ENCODE results near the gene ZMIZ1.

Gene ZMIZ1

DNA sequence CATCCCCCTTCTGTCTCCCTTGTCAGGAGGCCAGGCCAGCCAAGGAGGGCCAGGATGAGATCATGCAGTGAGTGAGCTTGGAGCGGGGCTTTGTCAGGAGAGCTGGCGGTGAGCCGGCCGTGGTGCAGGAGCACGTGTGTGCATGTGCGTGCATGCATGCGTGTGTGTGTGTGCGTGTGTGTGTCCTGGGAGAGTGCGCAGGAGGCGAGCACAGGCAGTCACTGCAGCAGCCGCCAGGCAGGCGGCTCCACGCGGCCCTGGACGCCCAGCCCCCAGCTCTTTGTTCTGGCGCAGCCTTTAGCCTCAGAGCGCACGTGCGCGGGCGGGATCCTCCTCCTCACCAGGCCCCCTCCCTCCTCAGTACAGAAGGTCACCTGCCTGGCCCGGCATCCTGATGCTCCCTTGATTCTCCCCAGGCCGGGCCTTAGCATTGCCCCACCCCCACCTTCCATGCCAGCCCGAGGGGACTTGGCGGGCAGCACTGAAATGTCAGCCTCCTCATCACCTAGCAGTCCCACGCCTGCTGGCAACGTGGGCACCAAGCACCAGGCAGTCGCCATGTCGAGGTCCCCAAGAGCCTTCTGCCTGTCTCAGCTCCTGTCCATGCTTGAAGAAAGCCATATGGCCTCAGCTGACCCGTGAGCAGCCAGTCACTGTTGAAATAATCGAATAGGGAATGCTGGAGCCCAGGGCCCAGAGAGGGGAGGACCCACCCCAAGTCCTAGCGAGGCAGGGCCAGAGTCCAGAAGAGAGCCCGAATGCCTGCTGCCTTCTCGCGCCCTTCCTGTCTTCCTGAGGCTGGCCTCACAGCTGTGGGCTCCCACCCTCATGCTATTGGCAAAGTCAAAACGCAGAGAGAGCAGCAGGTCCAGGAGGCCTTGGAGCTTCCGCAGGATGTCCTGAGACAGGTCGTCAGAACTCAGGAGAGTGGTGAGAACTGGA is 152.6 kb downstream of the ZMIZ1 start:
- H3K27me3 ChIP-seq (ENCODE audit: control insufficient read depth in 5 of 5, insufficient read depth in 4 of 5, low read length in 5 of 5) = no peaks in the 10 kb centered on the region
- peaks cover 0 to 86% (median 57%) of the 10 kb centered on the region in 5 donors for H3K36me3 ChIP-seq (ENCODE audit: control insufficient read depth in 5 of 5, insufficient read depth in 5 of 5, low read length in 5 of 5)
- H3K4me1 ChIP-seq (ENCODE audit: control insufficient read depth in 5 of 5, insufficient read depth in 5 of 5, low read length in 5 of 5) = peaks cover 29 to 58% (median 52%) of the 10 kb centered on the region in 5 donors
- peak overlapping the region; percentile 46 for H3K27ac ChIP-seq (ENCODE audit: low read depth, low read length)
- H3K4me3 ChIP-seq (ENCODE audit: low read depth in 1 of 5, low read length in 5 of 5) = no peak overlapping the region
- no peaks in the 10 kb centered on the region for H3K9me3 ChIP-seq (ENCODE audit: control insufficient read depth in 5 of 5, low read length in 5 of 5)
- no peak overlapping the region for H3K9ac ChIP-seq (ENCODE audit: low read length in 5 of 5)

DNA sequence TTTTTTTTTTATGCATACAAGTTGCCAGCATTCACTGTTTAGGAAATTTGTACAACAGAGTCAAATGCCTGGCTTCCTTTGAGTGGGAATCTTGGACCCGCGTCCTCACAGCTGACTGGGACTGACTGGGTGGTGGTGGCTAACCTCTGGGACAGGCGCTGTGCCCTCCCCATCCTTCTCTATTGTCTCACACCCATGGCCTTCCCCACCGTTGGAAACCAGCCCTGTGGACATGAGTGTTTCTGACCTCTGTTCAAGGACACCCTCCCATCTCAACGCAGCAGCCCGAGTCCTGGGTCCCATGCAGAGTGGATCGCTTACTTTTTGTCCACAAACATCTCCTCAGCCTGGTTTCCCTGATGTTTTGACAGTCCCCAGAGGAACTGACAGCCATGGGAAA is 153.4 kb downstream of the ZMIZ1 start:
- Histone ChIP-seq H3K4me1 (ENCODE audit: control insufficient read depth in 5 of 5, insufficient read depth in 5 of 5, low read length in 5 of 5) (peaks cover 29 to 58% (median 52%) of the 10 kb centered on the region in 5 donors), H3K36me3 (ENCODE audit: control insufficient read depth in 5 of 5, insufficient read depth in 5 of 5, low read length in 5 of 5) (peaks cover 0 to 87% (median 58%) of the 10 kb centered on the region in 5 donors), H3K9ac (ENCODE audit: low read length in 5 of 5) (peak overlapping the region in 1 of 5 donors; percentile 17), H3K27me3 (ENCODE audit: control insufficient read depth in 5 of 5, insufficient read depth in 4 of 5, low read length in 5 of 5) (no peaks in the 10 kb centered on the region), H3K4me3 (ENCODE audit: low read depth in 1 of 5, low read length in 5 of 5) (no peak overlapping the region), H3K9me3 (ENCODE audit: control insufficient read depth in 5 of 5, low read length in 5 of 5) (no peaks in the 10 kb centered on the region), H3K27ac (ENCODE audit: low read depth, low read length) (peak overlapping the region; percentile 46)

DNA sequence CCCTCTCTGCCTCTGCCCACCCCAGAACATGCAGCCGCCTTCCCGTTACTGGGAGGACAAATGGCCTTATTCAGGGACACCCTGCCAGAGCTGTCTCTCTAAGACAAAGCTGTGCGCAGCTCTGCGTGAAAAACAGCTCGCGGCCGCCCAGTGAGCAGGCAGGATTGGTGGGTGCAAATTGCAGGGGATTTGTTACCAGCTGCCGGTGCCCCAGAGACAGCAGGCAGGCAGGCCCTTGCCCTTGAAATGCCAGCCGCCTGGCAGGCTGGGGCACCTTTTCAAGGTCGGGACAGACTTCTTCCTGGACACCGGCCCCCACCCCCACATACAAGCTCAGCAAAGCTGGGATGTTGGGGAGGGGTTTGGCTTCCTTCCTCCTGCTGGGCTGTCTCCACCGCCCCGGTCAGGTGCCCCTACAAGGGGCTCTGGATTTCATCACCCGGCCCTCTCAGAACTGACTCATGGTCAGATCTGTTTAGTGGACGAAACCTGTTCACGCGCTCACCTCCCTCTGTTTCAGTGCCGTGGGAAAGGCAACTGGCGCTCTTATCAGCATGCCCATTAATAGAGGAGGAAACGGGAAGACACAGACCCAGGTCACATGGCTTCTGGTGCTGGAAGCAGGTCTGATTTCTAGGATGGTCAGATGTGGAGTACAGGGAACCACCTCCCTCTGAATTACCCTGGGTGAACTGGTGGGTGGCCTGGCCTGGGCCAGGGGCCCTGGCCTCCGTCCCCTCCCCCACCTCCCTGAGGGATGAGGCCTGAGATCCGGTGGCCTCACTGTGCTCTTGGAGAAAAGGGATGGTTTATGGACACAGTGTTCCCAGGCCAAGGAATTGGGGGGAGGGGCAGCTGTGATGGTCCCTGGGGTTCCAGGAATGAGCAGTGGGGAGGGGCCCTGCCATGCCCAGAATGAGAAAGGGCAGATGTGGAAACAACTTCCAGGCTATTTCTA is 154.6 kb downstream of the ZMIZ1 start:
- peaks cover 0 to 81% (median 55%) of the 10 kb centered on the region in 5 donors for H3K36me3 ChIP-seq (ENCODE audit: control insufficient read depth in 5 of 5, insufficient read depth in 5 of 5, low read length in 5 of 5)
- H3K27me3 ChIP-seq (ENCODE audit: control insufficient read depth in 5 of 5, insufficient read depth in 4 of 5, low read length in 5 of 5) = no peaks in the 10 kb centered on the region
- no peaks in the 10 kb centered on the region for H3K9me3 ChIP-seq (ENCODE audit: control insufficient read depth in 5 of 5, low read length in 5 of 5)
- peaks cover 29 to 61% (median 52%) of the 10 kb centered on the region in 5 donors for H3K4me1 ChIP-seq (ENCODE audit: control insufficient read depth in 5 of 5, insufficient read depth in 5 of 5, low read length in 5 of 5)
- H3K4me3 ChIP-seq (ENCODE audit: low read depth in 1 of 5, low read length in 5 of 5) = no peak overlapping the region
- peak overlapping the region; percentile 3 for H3K27ac ChIP-seq (ENCODE audit: low read depth, low read length)
- H3K9ac ChIP-seq (ENCODE audit: low read length in 5 of 5) = peak overlapping the region in 1 of 5 donors; percentile 17

DNA sequence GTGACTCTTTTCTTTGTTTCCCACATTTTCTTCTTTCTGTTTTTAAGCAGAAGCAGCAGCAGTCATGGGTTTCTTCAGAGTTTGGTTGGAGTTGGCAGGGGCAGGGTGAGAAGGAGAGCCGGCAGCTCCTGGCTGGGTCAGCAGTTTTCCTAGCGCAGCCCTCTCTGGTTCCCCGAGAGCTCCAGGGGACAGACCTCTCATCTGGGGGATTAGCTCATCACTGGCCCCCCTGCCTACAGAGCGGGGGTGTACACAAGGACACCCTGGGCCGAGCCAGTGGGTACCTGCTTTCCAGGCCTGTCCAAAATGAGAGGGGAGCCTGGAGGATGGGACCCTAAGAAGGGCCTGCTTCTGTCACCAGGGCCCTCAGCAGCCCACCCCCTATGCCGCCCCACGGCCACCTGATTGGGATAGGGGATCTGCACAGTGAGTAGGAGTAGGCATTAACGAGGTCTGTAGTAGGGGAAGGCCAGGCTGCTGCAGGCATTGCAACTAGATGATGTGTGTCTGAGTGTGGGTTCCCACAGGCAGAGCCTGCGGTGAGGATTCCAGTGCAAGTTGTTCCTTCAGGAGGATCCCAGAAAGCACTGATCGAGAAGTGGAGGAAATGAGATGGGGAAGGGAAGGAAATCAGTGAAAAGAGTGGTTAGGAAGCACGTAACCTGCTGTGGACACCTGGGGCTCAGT is 155.6 kb downstream of the ZMIZ1 start:
- H3K27me3 ChIP-seq (ENCODE audit: control insufficient read depth in 5 of 5, insufficient read depth in 4 of 5, low read length in 5 of 5) = no peaks in the 10 kb centered on the region

DNA sequence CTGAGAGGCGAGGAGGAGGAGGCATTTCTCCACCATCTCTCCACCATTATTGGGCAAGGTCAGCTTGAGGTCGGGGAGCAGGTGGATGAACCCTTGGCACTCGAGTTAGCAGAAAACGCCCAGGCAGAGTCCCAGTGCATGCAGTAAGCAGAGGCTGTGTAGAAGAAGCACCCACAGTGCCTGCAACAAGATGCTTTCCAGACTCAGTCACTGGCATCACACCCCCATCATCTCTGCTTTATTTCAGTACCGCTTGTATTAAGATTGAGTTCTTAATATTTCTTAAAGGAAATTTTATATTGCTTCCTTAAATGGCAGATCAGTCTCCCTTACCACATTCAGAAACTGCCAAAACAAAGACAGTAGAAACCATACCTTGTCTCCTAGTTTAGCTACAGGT is 156.2 kb downstream of the ZMIZ1 start:
- no peaks in the 10 kb centered on the region for H3K9me3 ChIP-seq (ENCODE audit: control insufficient read depth in 5 of 5, low read length in 5 of 5)
- no peak overlapping the region for H3K9ac ChIP-seq (ENCODE audit: low read length in 5 of 5)
- no peak overlapping the region for H3K4me3 ChIP-seq (ENCODE audit: low read depth in 1 of 5, low read length in 5 of 5)
- H3K36me3 ChIP-seq (ENCODE audit: control insufficient read depth in 5 of 5, insufficient read depth in 5 of 5, low read length in 5 of 5) = peaks cover 0 to 81% (median 52%) of the 10 kb centered on the region in 5 donors
- no peaks in the 10 kb centered on the region for H3K27me3 ChIP-seq (ENCODE audit: control insufficient read depth in 5 of 5, insufficient read depth in 4 of 5, low read length in 5 of 5)
- H3K4me1 ChIP-seq (ENCODE audit: control insufficient read depth in 5 of 5, insufficient read depth in 5 of 5, low read length in 5 of 5) = peaks cover 28 to 63% (median 51%) of the 10 kb centered on the region in 5 donors
- H3K27ac ChIP-seq (ENCODE audit: low read depth, low read length) = no peak overlapping the region

More for the DNA sequence above, 155.6 kb downstream of the ZMIZ1 start:
- Histone ChIP-seq H3K9me3 (ENCODE audit: control insufficient read depth in 5 of 5, low read length in 5 of 5) (no peaks in the 10 kb centered on the region), H3K4me1 (ENCODE audit: control insufficient read depth in 5 of 5, insufficient read depth in 5 of 5, low read length in 5 of 5) (peaks cover 29 to 63% (median 46%) of the 10 kb centered on the region in 5 donors), H3K9ac (ENCODE audit: low read length in 5 of 5) (no peak overlapping the region), H3K4me3 (ENCODE audit: low read depth in 1 of 5, low read length in 5 of 5) (no peak overlapping the region), H3K27ac (ENCODE audit: low read depth, low read length) (no peak overlapping the region), H3K36me3 (ENCODE audit: control insufficient read depth in 5 of 5, insufficient read depth in 5 of 5, low read length in 5 of 5) (peaks cover 0 to 81% (median 52%) of the 10 kb centered on the region in 5 donors)

DNA sequence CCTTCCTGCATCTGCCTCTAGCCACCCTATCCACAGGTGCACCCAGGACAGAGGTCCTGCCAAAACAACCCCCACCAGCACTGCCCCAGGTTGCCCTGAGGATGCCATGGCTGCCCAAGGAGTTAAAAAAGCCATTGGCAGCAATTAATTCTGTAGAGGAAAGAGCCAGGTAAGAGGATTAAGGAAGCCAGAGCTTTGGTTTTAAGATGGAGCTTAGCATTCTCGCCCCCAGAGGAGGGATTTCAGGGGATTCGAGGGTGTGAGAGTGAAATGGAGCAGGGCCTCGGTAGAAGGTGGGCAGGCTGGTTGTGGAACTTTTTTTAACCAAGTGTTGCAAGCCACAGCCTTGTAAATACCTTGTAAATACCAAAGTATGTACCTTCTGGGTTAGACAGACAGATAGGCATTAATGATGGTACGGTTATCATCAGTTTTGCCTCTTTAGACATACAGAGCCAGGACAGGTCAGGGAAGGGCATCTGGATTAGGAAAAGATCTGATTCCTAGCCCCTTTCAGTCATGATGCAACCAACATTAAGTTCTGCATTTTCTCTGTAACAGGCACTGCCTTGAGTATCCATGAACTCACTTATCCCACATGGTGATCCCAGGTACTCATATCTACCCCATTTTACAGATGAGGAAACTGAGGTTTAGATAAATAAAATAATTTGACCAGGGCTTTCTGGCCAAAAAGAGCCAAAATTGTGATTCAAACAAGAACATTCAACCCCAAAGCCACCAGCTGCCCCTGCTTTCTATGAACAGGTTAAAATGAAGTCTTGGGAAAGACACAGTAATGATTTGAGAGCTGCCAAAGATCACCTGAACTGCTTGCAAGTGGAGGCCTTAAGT is 157.9 kb downstream of the ZMIZ1 start:
- H3K27me3 ChIP-seq (ENCODE audit: control insufficient read depth in 5 of 5, insufficient read depth in 4 of 5, low read length in 5 of 5) = no peaks in the 10 kb centered on the region
- H3K36me3 ChIP-seq (ENCODE audit: control insufficient read depth in 5 of 5, insufficient read depth in 5 of 5, low read length in 5 of 5) = peaks cover 0 to 77% (median 62%) of the 10 kb centered on the region in 5 donors
- H3K4me1 ChIP-seq (ENCODE audit: control insufficient read depth in 5 of 5, insufficient read depth in 5 of 5, low read length in 5 of 5) = peaks cover 14 to 50% (median 38%) of the 10 kb centered on the region in 5 donors
- H3K9ac ChIP-seq (ENCODE audit: low read length in 5 of 5) = no peak overlapping the region
- H3K9me3 ChIP-seq (ENCODE audit: control insufficient read depth in 5 of 5, low read length in 5 of 5) = no peaks in the 10 kb centered on the region
- no peak overlapping the region for H3K4me3 ChIP-seq (ENCODE audit: low read depth in 1 of 5, low read length in 5 of 5)
- H3K27ac ChIP-seq (ENCODE audit: low read depth, low read length) = no peak overlapping the region

DNA sequence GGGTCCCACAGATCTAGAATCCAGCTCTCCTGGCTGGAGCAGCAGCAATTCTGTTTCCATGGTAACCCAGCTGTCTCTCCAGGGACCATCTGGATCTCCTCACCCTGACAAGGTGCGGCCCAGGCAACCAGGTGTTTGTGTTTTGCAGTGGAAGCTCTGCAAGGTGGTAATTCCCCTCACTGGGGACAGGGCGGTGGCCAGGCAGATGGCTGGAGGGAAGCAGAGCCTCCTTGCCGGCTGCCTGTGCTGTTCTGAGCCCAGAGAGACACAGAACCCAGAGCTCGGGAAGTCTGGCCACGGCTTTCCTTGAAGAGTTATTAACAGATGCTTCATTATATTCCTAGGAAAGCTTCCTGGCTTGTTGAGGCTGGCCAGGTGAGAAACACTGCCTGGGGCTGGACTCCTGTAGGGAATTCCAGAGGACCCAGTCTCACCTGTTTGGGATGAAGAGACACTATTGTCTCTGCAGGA is 160.3 kb downstream of the ZMIZ1 start:
- Histone ChIP-seq H3K4me3 (ENCODE audit: low read depth in 1 of 5, low read length in 5 of 5) (no peak overlapping the region), H3K9me3 (ENCODE audit: control insufficient read depth in 5 of 5, low read length in 5 of 5) (no peaks in the 10 kb centered on the region), H3K36me3 (ENCODE audit: control insufficient read depth in 5 of 5, insufficient read depth in 5 of 5, low read length in 5 of 5) (peaks cover 0 to 85% (median 62%) of the 10 kb centered on the region in 5 donors), H3K27me3 (ENCODE audit: control insufficient read depth in 5 of 5, insufficient read depth in 4 of 5, low read length in 5 of 5) (no peaks in the 10 kb centered on the region), H3K27ac (ENCODE audit: low read depth, low read length) (no peak overlapping the region), H3K4me1 (ENCODE audit: control insufficient read depth in 5 of 5, insufficient read depth in 5 of 5, low read length in 5 of 5) (peaks cover 0 to 25% (median 13%) of the 10 kb centered on the region in 5 donors), H3K9ac (ENCODE audit: low read length in 5 of 5) (no peak overlapping the region)

DNA sequence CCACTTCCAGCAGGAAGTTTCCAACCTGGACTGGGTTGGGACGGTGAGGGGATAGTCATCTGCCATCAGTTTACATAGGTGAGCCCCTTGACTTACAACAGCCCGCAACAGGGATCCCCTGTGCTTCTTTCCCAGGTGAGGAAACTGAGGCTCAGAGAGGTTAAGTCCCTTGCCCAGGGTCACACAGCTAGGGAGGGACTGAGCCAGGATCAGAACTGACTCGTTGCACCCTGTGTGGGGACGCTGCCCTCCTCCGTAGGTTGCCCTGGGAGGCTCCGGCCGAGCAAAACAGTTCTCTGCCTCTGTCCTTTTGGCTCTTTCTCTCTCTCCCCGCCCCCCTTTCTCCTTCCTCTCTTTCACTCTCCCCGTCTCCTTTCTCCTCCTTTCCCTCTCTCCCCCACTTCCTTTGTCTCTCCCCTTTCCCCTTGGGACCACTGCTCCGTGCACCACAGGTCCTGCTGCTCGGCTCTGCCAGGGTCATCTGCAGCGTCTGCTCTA is 161.1 kb downstream of the ZMIZ1 start:
- Histone ChIP-seq H3K9me3 (ENCODE audit: control insufficient read depth in 5 of 5, low read length in 5 of 5) (no peaks in the 10 kb centered on the region), H3K36me3 (ENCODE audit: control insufficient read depth in 5 of 5, insufficient read depth in 5 of 5, low read length in 5 of 5) (peaks cover 0 to 85% (median 64%) of the 10 kb centered on the region in 5 donors), H3K4me1 (ENCODE audit: control insufficient read depth in 5 of 5, insufficient read depth in 5 of 5, low read length in 5 of 5) (peaks cover 0 to 28% (median 13%) of the 10 kb centered on the region in 5 donors), H3K27ac (ENCODE audit: low read depth, low read length) (no peak overlapping the region), H3K4me3 (ENCODE audit: low read depth in 1 of 5, low read length in 5 of 5) (peak overlapping the region in 1 of 5 donors; percentile 19), H3K27me3 (ENCODE audit: control insufficient read depth in 5 of 5, insufficient read depth in 4 of 5, low read length in 5 of 5) (no peaks in the 10 kb centered on the region), H3K9ac (ENCODE audit: low read length in 5 of 5) (no peak overlapping the region)
